Vagina (tissue), 2 donors: Measurements from ENCODE around the gene RPP30. TPM values are rescaled to one million over a fixed set of nuclear protein-coding genes. Genes with fewer than 3 reads are reported as not detected.

Experiments used
- DNase-seq, 2 donors: peaks; one replicate each; pipeline ENCODE4 v3.0.0-alpha.2; 2017; ENCODE audit errors: extremely low spot score in 2 of 2
- H3K27ac ChIP-seq: fragments of 200-600 bp; sonication (generic); one replicate; pipeline ENCODE4 v1.5.1; 2019
- H3K27me3 ChIP-seq: fragments of 200-600 bp; sonication (generic); one replicate; pipeline ENCODE4 v1.5.1; 2019
- H3K36me3 ChIP-seq, 2 donors: fragments of 200-600 bp; sonication (generic); one replicate each; pipeline ENCODE4 v1.5.1; 2017 to 2019
- H3K4me1 ChIP-seq: fragments of 200-600 bp; sonication (generic); one replicate; pipeline ENCODE4 v1.5.1; 2019
- H3K4me3 ChIP-seq, 2 donors: fragments of 200-600 bp; sonication (generic); 1 replicate in 1 of 2; 2 replicates in 1 of 2; pipeline ENCODE4 v1.5.1; 2016 to 2019
- H3K9me3 ChIP-seq: fragments of 200-600 bp; sonication (generic); one replicate; pipeline ENCODE4 v1.5.1; 2019
- POLR2A ChIP-seq, 2 donors: fragments of 450-650 bp; IDR thresholded peaks; one replicate each; pipeline ENCODE4 v1.6.1; 2017; ENCODE audit warnings: antibody characterized with exemption in 2 of 2, mild to moderate bottlenecking in 2 of 2, moderate library complexity in 2 of 2
- POLR2AphosphoS5 ChIP-seq, 2 donors: sonication (generic); formaldehyde crosslinking; IDR thresholded peaks; one replicate each; pipeline ENCODE4 v1.9.0; 2017; ENCODE audit warnings: antibody characterized with exemption in 2 of 2, mild to moderate bottlenecking in 2 of 2, low read depth in 1 of 2; ENCODE audit not compliant: insufficient read depth in 1 of 2
- intact Hi-C: fragments of 100-400 bp; cut with DNase I; formaldehyde crosslinking; loops from one replicate; pipeline ENCODE4 v1.15.1; 2023
- total RNA-seq: library from RNA; depleted of rRNA; stranded (reverse); fragments of >200 nt; gene quantifications from one replicate; pipeline ENCODE4 v1.2.3, GENCODE V29; 2016
- TF ChIP-seq, protein P1 (sequence below), 3 experiments: fragments of 450-650 bp in 2 of 3; fragments of 200-600 bp in 1 of 3; sonication (generic) in 1 of 3; IDR thresholded peaks; one replicate each; pipeline ENCODE4 v1.5.1; 2017 to 2019; ENCODE audit warnings: antibody characterized with exemption in 3 of 3, mild to moderate bottlenecking in 2 of 3, moderate library complexity in 2 of 3

The RPP30 gene
- total RNA-seq, 1 donor from 2014 or later = 18.4 TPM

DNA sequence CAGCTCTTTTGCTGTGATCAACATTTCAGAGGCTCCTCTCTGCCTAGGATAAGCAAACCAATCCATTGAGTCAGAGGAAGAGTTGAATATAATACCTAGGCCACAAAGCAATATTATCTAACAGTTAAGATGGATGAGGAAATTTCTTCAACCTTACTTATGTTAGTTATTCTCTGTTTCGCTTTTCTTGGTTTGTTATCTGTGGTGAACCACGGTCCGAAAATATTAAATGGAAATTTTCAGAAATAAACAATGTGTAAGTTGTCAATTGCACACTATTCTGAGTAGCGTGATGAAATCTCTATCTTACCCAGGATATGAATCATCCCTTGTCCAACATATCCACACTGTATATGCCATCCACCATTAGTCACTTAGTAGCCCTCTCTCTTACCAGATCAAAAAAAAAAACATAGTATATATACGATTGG is 12.4 kb upstream of the RPP30 start:
- intact Hi-C loops = no loop called here
- Histone ChIP-seq H3K27me3 (no peaks in the 10 kb centered on the region), H3K27ac (no peak overlapping the region), H3K4me1 (peaks cover 11% of the 10 kb centered on the region), H3K4me3 (no peak overlapping the region), H3K9me3 (no peaks in the 10 kb centered on the region), H3K36me3 (no peaks in the 10 kb centered on the region)
- no peak for DNase-seq
- TF ChIP-seq, protein P1, sequence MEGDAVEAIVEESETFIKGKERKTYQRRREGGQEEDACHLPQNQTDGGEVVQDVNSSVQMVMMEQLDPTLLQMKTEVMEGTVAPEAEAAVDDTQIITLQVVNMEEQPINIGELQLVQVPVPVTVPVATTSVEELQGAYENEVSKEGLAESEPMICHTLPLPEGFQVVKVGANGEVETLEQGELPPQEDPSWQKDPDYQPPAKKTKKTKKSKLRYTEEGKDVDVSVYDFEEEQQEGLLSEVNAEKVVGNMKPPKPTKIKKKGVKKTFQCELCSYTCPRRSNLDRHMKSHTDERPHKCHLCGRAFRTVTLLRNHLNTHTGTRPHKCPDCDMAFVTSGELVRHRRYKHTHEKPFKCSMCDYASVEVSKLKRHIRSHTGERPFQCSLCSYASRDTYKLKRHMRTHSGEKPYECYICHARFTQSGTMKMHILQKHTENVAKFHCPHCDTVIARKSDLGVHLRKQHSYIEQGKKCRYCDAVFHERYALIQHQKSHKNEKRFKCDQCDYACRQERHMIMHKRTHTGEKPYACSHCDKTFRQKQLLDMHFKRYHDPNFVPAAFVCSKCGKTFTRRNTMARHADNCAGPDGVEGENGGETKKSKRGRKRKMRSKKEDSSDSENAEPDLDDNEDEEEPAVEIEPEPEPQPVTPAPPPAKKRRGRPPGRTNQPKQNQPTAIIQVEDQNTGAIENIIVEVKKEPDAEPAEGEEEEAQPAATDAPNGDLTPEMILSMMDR (IDR thresholded peaks at IDR 0.05) = no peak
- TF ChIP-seq POLR2A (IDR thresholded peaks at IDR 0.05) (no peak), POLR2AphosphoS5 (IDR thresholded peaks at IDR 0.05; ENCODE audit: insufficient read depth in 1 of 2, low read depth in 1 of 2) (no peak)

DNA sequence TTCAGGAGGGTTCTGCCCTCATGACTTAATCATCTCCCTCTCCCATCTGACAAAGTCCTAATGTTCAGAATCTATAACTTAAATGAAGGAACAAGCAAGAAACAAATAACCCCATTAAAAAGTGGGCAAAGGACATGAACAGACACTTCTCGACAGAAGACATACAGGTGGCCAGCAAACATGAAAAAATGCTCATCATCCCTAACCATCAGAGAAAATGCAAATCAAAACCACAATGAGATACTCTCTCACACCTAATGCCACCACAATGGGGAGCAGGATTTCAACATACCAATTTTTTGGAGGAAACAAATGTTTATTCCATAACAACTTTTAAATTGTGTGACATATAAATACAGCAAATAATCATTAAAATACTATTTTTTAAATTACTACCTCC is 11.0 kb upstream of the RPP30 start:
- intact Hi-C loops = no loop called here
- Histone ChIP-seq H3K36me3 (no peaks in the 10 kb centered on the region), H3K27ac (no peak overlapping the region), H3K9me3 (no peaks in the 10 kb centered on the region), H3K27me3 (no peaks in the 10 kb centered on the region), H3K4me3 (no peak overlapping the region), H3K4me1 (peaks cover 11% of the 10 kb centered on the region)
- no peak for TF ChIP-seq POLR2A (IDR thresholded peaks at IDR 0.05)
- no peak for TF ChIP-seq POLR2AphosphoS5 (IDR thresholded peaks at IDR 0.05; ENCODE audit: insufficient read depth in 1 of 2, low read depth in 1 of 2)
- TF ChIP-seq, protein P1 (IDR thresholded peaks at IDR 0.05) = no peak
- no peak for DNase-seq

DNA sequence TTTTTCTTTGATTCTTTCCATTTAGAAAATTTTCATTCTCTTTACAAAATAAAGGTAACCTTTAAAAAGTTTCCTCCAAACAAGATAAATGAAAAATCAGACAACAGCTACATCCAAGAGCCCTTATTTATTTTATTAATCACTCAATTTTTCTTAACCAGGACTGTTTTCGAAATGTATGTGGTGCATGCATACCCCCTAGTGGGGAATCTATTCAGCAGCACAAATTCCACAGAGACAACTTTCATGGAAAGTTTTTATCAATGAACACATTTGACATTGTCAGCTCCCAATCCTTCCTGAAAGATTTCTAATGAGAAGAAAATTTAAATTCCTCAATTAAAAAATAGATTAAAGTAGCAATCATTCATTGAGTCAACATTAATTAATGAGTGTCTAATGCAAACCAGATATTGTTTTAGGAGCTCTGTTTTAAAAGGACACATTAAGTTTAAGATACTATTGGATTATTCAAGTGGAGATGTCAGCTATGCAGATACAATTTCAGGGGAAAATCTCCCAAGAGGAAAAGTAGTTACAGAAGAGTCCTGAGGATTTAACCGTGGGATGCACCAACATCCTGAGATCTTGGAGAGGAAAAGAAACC is 8.8 kb upstream of the RPP30 start:
- no peak for DNase-seq
- Histone ChIP-seq H3K36me3 (no peaks in the 10 kb centered on the region), H3K27me3 (no peaks in the 10 kb centered on the region), H3K4me1 (no peaks in the 10 kb centered on the region), H3K27ac (no peak overlapping the region), H3K9me3 (no peaks in the 10 kb centered on the region), H3K4me3 (no peak overlapping the region)
- intact Hi-C loops = no loop called here
- TF ChIP-seq, protein P1 (IDR thresholded peaks at IDR 0.05) = peak in 2 of 3 experiments; percentile 10 to 21
- no peak for TF ChIP-seq POLR2AphosphoS5 (IDR thresholded peaks at IDR 0.05; ENCODE audit: insufficient read depth in 1 of 2, low read depth in 1 of 2)

DNA sequence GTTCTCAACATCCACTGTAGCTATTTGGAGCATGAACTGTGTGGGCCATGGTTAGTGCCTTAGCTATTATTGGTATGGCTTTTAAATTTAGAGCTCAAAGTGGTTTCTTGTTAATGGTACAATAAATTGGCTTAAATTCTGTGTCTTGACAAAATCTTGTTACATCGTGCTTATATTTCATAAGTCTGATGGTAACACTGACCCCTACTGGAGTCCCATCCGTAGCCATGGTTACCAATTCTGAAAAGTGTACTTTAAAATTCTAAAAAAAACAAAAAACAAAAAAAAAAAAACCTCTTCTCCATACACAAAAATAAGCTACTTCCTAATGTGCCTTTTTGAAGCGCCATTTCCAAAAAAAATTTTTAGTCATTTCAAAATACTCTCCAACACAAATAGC is 6.4 kb upstream of the RPP30 start:
- intact Hi-C loops = no loop called here
- Histone ChIP-seq H3K4me3 (no peak overlapping the region), H3K27ac (no peak overlapping the region), H3K36me3 (no peaks in the 10 kb centered on the region), H3K27me3 (no peaks in the 10 kb centered on the region), H3K4me1 (no peaks in the 10 kb centered on the region), H3K9me3 (no peaks in the 10 kb centered on the region)
- TF ChIP-seq POLR2AphosphoS5 (IDR thresholded peaks at IDR 0.05; ENCODE audit: insufficient read depth in 1 of 2, low read depth in 1 of 2) = no peak
- TF ChIP-seq, protein P1 (IDR thresholded peaks at IDR 0.05) = no peak
- no peak for TF ChIP-seq POLR2A (IDR thresholded peaks at IDR 0.05)
- no peak for DNase-seq

DNA sequence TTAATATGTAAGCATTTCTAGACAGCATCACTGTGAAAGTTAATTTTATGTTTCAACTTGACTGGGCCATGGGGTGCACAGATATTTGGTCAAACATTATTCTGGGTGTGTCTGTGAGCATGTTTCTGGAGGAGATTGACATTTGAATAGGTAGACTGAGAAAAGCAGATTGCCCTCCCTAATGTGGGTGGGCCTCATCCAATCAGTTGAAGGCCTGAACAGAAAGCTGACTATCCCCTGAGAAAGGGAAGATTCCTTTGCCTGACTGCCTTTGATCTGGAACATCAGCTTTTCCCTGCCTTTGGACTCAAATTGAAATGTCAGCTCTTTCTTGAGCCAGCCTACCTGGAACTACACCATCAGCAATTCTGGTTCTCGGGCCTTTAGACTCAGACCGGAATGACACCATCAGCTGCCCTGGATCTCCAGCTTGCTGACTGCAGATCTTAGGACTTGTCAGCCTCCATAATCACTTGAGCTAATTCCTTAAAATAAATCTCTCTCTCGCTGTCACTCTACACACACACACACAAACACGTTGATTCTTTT is 5.7 kb upstream of the RPP30 start:
- H3K4me1 ChIP-seq = peaks cover 2% of the 10 kb centered on the region
- H3K27me3 ChIP-seq = no peaks in the 10 kb centered on the region
- H3K36me3 ChIP-seq = no peaks in the 10 kb centered on the region
- intact Hi-C loops = no loop called here
- no peak for TF ChIP-seq POLR2A (IDR thresholded peaks at IDR 0.05)
- no peak for TF ChIP-seq POLR2AphosphoS5 (IDR thresholded peaks at IDR 0.05; ENCODE audit: insufficient read depth in 1 of 2, low read depth in 1 of 2)
- TF ChIP-seq, protein P1 (IDR thresholded peaks at IDR 0.05) = no peak
- H3K27ac ChIP-seq = no peak overlapping the region
- no peak for DNase-seq
- no peaks in the 10 kb centered on the region for H3K9me3 ChIP-seq
- no peak overlapping the region for H3K4me3 ChIP-seq
